NCI-H1092 (cell line): ENCODE measurements around the gene SLC26A5.
"Not testable (repeated sequence)": the region's sequence is repeated elsewhere in the genome, so short reads cannot be mapped to it uniquely, and the experiment has no call there.

Experiments
- DNase-seq: peaks from one replicate; lab custom pipeline; 2025; lab: John Stamatoyannopoulos, UW

The SLC26A5 gene

GRCh38 chr7:103446049-103446520 lies at the start of gene SLC26A5:
SLC26A5 (minus strand) TSS chr7:103446207; CDS start chr7:103421514, 24,693 bp downstream.
- DNase-seq: peak; percentile 12

GRCh38 chr7:103487419-103487818 lies 41.4 kb upstream of the SLC26A5 start:
- DNase-seq: no peak

- DNase-seq: not testable (repeated sequence)
Observed at GRCh38 chr7:103486873-103487272, 40.9 kb upstream of the SLC26A5 start.

GRCh38 chr7:103480771-103481170 lies 34.8 kb upstream of the SLC26A5 start:
- no peak for DNase-seq

GRCh38 chr7:103474956-103475355 lies 28.9 kb upstream of the SLC26A5 start:
- DNase-seq: no peak

GRCh38 chr7:103469095-103469948 lies 23.3 kb upstream of the SLC26A5 start:
- no peak for DNase-seq

- DNase-seq: no peak
Observed at GRCh38 chr7:103466814-103467213, 20.8 kb upstream of the SLC26A5 start.

- DNase-seq: no peak
Observed at GRCh38 chr7:103462358-103462757, 16.4 kb upstream of the SLC26A5 start.

- peak; percentile 55 for DNase-seq
Observed at GRCh38 chr7:103447073-103447960, 1.3 kb upstream of the SLC26A5 start.

- no peak for DNase-seq
Observed at GRCh38 chr7:103445228-103446048, 569 bp downstream of the SLC26A5 start.

- no peak for DNase-seq
Observed at GRCh38 chr7:103439661-103440060, 6.3 kb downstream of the SLC26A5 start.

- no peak for DNase-seq
Observed at GRCh38 chr7:103437623-103438022, 8.4 kb downstream of the SLC26A5 start.

GRCh38 chr7:103432712-103433111 lies 13.3 kb downstream of the SLC26A5 start:
- no peak for DNase-seq

GRCh38 chr7:103425177-103425576 lies 20.8 kb downstream of the SLC26A5 start:
- no peak for DNase-seq

- DNase-seq: no peak
Observed at GRCh38 chr7:103423467-103424179, 22.4 kb downstream of the SLC26A5 start.

GRCh38 chr7:103420857-103421384 lies 25.1 kb downstream of the SLC26A5 start:
- no peak for DNase-seq

- DNase-seq: no peak
Observed at GRCh38 chr7:103418241-103418640, 27.8 kb downstream of the SLC26A5 start.

GRCh38 chr7:103413407-103413806 lies 32.6 kb downstream of the SLC26A5 start:
- DNase-seq: no peak

GRCh38 chr7:103412151-103412550 lies 33.9 kb downstream of the SLC26A5 start:
- DNase-seq: no peak

- DNase-seq: not testable (repeated sequence)
Observed at GRCh38 chr7:103405789-103406613, 40.0 kb downstream of the SLC26A5 start.
